AG08395 (cell line): ENCODE results near the gene KCMF1.

Experiments used
- DNase-seq: peaks from one replicate; pipeline ENCODE4 v3.0.0; 2012; ENCODE audit warnings: mixed read lengths, low spot score

The KCMF1 gene

DNA sequence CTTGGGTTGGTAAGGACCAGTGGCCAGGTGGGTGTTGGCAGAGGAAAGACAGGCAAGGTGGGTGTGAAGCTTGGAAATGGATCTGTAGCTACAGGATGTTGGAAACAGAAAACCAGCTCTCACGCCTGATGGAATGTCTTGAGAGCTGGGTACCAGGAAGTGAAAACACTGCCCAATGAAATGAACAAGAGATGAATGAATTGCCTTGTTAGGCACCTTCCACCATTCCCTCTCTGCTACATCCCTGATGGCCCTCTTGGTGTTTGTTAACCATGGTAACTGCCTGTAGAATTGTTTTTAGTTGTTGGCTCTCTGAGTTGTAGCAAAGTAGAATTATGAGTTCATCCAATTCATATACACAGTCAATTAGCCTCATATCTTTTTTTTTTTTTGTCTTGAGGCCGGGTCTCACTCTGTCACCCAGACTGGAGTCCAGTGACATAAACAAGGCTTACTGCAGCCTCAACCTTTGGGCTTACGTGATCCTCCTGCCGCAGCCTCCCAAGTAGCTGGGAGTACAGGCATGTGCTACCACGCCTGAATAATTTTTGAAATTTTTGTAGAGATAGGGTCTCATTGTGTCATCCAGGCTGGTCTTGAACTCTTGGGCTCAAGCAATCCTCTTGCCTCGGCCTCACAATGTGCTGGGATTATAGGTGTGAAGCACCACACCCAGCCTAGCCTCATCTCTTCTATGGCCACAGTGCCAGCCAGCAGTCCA, 9.5 kb downstream of the KCMF1 start:
- no peak for DNase-seq

DNA sequence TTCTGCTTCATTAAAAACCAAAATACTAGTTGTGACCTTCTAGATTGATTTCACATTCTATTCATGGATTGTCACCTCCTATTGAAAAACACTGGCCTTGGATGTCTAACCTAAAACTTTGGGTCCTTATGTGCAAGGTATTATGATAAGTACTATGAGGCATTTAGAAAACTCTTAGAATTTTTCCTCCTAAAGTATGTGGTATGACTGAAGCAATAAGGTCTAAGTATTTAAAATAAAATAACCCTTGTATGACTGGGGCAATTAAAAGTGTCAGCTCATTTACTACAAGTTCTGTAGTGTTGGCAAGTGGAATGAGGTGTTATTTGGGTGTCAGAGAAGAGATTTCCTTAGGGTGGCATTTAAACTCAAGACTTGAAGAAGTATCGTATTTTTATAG, 15.1 kb downstream of the KCMF1 start:
- no peak for DNase-seq

DNA sequence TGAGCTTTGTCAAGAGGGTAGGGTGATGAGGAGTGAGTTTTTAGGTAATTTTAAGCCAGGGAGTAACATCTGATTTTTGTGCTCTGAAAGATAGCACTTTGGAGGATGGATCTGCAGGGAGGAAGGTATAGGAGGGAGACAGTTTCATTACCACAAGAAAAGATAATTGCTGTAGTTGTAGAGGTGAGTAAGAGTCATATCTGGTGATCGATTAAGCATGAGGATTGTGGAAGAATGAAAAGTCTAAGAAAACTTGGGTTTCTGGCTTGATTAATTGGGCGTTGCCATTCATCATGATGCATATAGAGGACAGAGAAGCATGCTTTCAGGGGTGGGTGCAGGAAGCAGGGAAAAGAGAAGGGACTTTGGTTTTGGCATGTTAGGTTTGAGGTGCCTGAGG, 18.5 kb downstream of the KCMF1 start:
- no peak for DNase-seq

DNA sequence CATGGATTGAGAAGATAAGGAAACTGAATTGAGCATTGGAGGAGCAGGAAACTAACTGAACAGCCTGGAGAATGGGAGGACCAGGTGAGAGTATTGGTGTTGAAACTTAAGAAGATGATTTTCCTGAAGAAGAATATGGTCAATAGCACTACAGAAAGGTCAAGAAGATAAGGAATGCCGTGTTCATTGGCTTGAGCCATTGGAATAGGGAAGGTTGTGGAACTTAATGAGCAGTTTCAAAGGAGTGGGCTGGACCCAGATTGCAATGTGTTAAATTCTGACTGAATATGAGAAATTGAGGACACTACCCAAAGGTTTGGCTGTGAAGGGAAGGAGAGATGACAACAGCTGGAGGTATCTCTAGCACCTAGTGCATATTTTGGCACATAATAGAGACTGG, 19.0 kb downstream of the KCMF1 start:
- DNase-seq = no peak

DNA sequence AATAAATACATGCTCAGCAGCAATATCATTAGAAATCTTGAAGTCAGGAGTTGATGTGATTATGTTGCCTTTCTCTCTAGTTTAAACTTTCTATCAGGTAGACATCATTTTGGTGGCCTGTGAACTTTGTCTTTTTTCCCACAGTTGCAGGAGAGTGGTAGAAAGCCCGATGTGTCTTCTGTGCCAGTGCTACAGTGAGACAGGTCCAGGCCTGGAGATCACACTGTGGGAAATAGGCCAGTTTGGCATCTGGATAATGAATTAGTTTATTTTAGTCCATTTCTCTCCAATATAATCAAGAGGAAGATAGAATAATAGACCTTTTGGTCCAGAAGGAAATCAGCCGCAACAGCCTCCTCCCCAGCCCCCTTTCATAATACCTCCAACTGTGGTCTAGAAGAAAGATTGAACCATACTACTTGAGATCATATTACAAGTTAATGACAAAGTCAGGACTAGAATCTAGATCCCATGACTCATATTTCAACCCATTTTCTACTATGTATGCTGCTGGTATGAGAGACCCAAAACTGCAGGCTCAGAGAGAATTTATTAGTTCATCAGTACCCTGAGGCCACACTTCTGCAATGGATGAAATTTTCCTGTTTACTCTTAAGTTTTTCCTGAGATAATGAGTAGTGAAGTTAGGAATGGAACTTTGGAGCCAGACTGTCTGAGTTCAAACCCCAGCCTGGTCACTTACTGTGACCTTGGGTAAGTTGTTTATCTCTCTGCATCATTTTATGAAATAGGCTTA, 20.6 kb downstream of the KCMF1 start:
- DNase-seq = peak; percentile 75

DNA sequence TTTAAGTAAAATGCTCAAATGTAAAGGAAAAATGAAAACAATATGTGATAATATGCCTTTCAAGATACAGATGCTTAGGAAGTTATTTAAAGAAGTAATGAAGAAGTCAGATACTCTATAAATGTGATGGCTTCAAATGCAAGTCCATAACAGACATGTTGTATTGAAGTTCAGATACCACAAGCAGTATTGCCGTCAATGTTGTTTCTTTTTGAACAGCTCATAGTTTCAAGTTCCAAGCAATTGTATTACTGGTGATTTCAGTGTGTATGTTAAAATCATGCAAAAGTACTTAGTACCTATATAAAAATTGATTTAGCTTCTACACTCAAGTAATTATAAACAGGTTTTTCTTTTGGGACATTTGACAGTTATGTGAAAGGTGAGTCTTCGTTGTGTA, 24.9 kb downstream of the KCMF1 start:
- no peak for DNase-seq

DNA sequence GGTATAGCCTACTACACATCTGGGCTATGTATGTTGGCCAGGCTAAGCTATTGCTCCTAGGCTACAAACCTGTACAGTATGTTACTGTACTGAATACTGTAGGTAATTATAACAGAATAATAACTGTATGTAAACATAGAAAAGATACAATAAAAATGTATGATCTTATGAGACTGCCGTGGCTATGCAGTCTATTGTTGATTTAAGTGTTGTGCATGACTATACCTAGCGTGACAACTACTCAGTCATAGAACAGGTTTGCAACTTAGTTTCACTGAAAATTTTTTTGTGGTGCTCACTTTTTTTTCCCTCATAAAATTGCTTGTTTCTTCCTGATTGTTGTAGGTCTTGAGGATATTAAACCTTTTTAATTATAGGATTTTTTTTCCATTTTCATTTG, 25.9 kb downstream of the KCMF1 start:
- no peak for DNase-seq

DNA sequence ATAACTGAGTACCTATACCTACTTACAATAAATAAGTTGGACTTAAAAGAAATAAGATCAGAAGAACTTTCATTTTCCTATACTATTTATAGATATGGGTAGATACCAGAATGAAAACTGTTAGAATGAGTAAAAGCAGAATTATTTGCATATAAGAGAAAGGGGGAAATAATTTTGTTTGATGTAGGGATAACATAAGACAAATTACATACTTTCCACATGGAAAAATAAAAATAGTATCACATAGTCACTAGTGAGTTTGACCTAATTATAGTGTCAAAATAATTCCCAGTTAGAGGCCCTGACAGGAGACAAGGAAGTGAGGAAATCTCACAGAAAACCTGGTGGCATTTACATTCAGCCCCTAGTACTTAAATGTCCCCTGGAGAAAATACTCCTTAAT, 28.6 kb downstream of the KCMF1 start:
- DNase-seq = no peak

DNA sequence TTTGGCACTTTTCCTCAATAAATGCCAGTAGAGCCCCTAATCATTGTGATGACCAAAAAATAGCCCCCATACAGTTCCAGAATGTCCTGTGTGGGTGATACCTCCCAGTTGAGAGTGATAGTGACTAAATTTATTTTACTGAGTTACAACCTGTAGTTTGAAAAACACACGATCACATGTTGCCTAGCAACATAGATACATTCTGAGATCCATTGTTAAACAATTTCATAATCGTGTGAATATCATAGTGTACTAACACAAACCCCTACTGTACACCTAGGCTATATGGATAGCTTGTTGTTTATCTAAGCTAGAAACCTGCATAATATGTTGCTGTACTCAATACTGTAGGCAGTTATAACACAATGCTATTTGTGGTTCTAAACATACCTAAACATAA, 30.6 kb downstream of the KCMF1 start:
- DNase-seq = no peak

DNA sequence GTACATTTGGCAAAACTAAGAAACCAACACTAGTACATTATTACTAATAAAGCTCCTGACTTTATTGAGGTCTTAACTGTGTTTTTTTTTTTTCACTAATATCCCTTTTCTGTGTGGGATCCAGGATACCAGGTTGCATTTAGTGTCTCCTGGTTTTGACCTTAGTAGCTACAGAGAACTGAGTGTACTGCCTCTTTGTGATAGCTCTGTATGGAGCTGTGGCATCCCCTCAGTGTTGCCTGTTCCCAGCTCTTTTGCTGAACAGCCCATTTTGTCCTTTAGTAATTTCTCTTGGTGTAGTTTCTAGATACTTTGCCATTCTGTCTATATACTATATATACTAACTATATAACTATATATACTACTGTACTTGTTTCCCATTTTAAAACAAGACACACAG, 31.6 kb downstream of the KCMF1 start:
- DNase-seq = no peak

DNA sequence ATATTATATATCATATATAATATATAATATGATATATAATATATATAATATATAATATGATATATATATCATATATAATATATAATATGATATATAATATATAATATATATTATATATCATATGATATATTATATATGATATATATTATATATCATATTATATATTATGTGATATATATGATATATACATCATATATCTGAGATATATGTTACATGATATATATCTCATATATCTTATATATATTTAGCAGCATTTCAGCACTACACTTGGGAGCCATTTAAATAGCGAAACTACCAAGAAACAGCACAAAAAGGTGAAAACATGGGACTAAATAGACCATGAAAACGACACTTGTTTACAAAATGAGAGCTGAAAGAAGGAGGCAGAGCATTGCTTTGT, 37.3 kb downstream of the KCMF1 start:
- DNase-seq = no peak

DNA sequence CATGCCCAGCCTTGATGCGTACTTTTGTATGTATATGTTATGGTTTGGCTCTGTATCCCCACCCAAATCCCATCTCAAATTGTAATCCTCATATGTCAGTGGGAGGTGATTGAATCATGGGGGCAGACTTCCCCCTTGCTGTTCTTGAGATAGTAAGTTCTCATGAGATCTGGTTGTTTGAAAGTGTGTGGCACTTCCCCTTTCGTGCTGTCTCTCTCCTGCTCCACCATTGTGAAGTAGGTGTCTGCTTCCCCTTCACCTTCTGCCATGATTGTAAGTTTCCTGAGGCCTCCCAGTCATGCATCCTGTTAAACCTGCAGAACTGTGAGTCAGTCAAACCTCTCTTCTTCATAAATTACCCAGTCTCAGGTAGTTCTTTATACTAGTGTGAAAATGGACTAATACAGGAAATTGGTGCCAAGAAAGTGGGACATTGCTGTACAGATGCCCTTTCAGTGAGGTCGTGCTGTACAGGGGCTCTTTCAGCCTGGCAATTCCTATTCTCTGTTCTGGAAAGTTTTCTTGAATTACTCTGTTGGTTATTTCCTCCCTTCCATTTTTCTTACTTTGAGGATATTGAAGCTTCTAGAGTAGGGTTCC, 38.2 kb downstream of the KCMF1 start:
- DNase-seq = no peak

DNA sequence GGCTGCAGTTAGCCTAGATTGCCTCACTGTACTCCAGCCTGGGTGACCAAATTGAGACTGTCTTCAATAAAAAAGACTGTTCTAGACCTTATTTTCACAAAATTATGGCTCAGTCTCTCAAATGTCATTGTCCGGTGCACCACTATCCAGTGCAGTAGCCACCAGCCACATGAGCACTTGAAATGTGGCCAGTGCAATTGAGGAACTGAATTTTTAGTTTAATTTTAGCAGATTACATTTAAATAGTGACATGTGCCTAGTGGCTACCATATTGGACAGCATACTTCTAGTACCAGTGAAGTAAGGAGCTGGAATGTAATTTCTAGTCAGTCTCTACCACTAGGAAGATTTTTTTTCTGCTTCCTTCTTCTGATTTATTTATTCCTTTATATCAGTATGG, 39.4 kb downstream of the KCMF1 start:
- no peak for DNase-seq

DNA sequence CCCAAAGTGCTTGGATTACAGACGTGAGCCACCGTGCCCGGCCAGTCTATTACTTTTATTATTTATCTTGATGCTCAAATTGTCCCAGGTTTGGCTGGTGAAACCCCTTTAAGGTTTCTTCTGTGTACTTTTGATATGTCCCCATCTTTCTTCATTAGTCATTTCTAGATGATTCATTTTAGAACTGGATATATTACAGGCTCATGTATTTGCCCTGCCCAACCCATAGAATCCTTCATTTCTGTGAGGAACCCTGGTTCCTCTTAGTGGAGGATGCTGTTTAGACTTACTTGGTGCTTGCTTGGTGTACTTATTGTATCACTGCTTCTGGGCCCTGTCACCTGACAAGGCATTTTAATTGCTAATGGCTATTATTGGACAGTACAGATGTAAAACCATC, 40.1 kb downstream of the KCMF1 start:
- no peak for DNase-seq

DNA sequence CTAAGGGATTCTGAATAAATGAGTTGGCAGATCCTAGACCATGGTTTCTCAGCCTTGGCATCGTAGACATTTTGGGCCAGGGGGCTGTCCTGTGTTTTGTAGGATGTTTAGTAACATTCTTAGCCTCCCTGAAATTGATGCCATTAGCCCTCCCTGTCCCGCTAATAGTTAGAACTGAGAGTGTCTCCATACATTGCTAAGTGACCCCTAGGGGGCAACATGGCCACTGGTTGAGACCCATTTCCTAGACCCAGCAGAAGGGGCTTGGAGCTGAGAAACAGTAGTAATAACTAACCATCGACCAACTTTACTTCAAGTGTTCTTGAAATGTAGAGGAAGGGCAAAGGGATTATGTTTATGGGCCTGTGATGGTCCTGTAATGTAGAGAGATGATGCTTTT, 40.8 kb downstream of the KCMF1 start:
- no peak for DNase-seq

DNA sequence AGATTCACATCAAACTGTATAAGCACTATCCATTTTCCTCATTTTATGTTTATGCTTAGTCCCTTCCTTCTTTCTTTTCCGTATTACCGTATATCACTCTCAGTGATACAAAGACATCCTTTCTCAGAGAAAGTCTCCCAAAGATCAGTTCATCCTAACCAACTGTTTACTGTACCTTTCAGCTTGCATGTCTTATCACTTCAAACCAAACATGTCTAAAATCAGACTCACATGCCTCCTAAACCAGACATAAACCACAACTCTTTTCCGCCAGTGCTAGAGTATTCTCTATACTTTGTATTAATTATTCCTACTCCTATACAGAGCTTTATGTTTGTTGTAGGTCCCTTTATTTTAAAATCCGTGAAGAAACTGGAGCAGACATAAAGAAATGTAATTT, 41.5 kb downstream of the KCMF1 start:
- DNase-seq = no peak

DNA sequence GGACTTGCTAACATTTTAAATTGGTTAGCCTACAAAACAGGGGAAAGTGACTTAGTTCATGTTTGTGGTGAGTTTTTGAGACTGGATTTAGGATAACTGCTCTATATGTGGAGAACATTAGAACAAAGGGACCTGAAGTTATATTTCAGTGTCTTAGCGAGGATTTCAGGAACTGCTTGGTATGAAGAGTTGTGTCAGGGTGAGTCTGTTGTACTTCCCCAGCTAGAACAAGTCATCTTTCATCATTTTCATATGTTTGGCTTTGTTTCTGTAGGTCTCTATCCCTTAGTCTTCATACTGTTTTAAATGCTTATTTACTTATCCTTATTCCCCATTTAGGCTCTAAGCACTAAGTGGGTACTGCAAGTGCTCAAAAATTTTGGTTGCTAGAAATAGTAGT, 41.9 kb downstream of the KCMF1 start:
- DNase-seq = no peak

DNA sequence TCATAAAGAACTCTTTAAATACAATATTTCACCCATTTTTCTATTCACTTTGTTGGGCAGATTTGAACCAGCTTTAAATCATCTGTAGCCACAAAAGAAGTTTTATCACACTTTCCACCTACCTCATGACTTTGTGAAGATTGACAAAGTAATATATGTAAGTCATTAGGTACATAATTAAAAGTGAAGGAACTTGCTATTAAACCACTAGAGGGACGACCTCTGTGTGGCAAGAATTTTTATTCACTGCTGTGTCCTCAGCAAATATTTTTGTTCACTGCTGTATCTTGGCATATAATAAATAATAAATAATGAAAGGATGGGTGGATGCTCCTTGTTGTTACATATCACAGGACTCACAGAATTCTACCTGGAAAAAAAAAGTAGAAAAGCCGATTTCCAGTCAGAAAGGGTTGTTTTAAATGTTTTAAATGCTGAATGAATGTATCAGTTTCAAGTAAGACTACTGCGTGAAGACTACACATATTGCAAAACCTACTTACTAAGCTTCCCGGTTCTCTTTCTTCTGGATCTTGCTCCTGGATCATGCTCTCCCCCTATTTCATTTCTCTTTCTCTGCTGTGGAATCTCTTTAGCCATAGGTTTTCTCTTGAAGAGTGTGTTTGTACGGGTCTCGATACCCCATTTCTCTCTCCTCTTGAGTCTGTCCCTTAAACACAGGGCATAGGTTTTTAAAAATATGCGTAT, 44.8 kb downstream of the KCMF1 start:
- peak; percentile 9 for DNase-seq

DNA sequence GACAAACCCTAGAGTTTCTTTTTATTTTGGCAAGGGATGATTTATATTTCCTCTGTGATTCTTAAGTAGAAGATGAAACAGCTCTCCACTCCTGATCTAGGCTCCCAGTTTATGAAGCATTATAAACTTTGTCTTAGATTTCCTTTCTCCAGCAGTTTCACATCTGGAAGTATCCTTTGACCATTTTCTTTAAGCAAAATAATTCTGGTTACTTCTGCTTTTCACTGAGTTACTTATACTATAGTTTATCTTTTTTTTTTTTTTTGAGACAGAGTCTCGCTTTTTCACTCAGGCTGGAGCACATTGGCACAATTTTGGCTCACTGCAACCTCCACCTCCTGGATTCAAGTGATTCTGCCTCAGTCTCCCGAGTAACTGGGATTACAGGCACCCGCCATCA, 45.5 kb downstream of the KCMF1 start:
- no peak for DNase-seq

DNA sequence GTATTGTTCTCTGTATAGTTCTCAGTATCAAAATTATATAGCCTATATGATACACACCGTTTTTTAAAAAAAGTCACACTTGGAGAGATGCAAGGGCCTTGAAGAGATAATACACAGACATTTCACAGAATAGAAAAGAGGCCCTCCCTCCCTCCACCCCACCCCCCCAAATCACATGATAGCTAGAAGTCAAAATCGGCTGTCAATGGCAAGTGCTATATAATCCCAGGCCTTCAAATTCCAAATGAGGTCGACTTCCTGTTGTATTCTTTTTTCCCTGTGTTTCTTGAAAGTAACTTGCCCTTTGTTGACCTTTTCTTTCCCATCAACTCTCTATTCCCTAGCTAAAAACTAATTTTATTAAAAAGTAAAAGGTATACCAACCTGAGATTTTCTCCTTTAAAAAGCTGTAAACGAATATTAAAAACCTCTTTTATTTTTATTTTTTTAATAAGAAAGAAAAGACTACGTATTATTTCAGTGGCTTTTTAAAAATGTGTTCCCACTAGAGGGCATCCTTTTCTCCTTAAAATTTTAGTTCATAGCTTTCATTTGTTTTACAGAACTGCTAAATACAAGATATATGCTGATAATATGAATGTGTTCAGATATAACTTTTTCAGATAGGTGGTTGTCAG, 46.6 kb downstream of the KCMF1 start:
- DNase-seq = no peak

DNA sequence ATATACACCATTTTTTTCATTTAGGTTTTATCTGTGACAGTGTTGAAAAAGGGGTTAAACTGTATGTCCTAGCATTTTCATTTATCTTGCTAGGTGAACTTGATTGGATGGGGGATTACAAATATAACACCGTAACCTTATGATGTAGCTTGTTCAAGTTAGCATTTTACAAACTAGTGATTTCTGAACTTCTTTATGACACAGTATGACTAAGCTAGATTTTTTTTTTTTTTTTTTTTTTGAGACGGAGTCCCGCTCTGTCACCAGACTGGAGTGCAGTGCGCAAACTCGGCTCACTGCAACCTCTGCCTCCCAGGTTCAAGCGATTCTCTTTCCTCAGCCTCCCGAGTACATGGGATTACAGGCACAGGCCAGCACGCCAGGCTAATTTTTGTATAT, 47.1 kb downstream of the KCMF1 start:
- DNase-seq = no peak

DNA sequence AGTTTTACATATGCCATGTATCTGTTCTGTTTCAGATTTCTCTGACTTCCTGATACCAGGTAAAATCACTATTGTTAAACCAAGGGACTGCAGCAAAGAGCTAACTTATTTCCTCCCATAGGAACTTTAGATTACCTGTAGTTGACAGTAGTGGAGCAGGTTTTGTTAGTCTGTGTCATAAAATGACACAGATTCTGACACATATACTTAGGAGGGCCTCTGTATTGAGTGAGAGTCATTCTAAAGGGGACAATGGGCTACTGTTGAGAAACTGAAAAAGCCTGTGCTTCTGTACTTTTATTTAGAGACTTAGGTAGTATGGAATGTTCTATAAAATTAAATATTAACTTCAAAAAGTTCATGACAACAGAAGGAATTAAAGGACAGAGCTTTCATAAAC, 48.2 kb downstream of the KCMF1 start:
- no peak for DNase-seq
